Endothelial cell of umbilical vein (primary cell): ENCODE results near the gene NAGS. TPM values are rescaled to one million over a fixed set of nuclear protein-coding genes. Genes with fewer than 3 reads are reported as not detected.

Experiments
- BruUV-seq: library from RNA; stranded (reverse); fragments of 400-500 nt; replicated peaks from 2 replicates; lab custom pipeline; 2021; lab: Mats Ljungman, UMichigan
- CTCF ChIA-PET: fragments of 300-600, 350-600 bp; sonication (Branson Sonifier 250); formaldehyde crosslinking; loops from one replicate; lab custom pipeline; 2021; ENCODE audit warnings: antibody characterized with exemption, inconsistent platforms; lab: Charles Lee
- POLR2A ChIA-PET: fragments of 300-600, 350-600 bp; sonication (Branson Sonifier 250); formaldehyde crosslinking; loops from one replicate; lab custom pipeline; 2021; ENCODE audit warnings: antibody characterized with exemption, inconsistent platforms; lab: Charles Lee
- DNase-seq: peaks from one replicate; pipeline ENCODE4 v3.0.0-alpha.2; 2011; ENCODE audit warnings: low read depth, low spot score
- FAIRE-seq: peaks from 2 replicates; lab custom pipeline; 2011; peaks lifted over from hg19 to GRCh38; lab: Jason Lieb, UNC
- H2AFZ ChIP-seq: 2 replicates; pipeline ENCODE4 v1.6.0; 2012; ENCODE audit warnings: low read depth, low read length, control low read depth, inconsistent platforms
- H3K27ac ChIP-seq: 2 replicates; pipeline ENCODE4 v1.5.1; 2011; ENCODE audit warnings: low read depth, mild to moderate bottlenecking, control low read depth, low read length, moderate library complexity; ENCODE audit not compliant: insufficient read depth
- H3K27me3 ChIP-seq, 2 experiments: 2 replicates each; pipeline versions ENCODE4 v1.6.0 to v1.6.1; 2011; ENCODE audit warnings: low read length in 2 of 2, mixed read lengths in 1 of 2; ENCODE audit not compliant: control insufficient read depth in 2 of 2, insufficient read depth in 2 of 2
- H3K36me3 ChIP-seq, 2 experiments: 2 replicates in 1 of 2; 3 replicates in 1 of 2; pipeline ENCODE4 v1.5.1; 2011; ENCODE audit warnings: low read length in 2 of 2, mild to moderate bottlenecking in 1 of 2, moderate library complexity in 1 of 2; ENCODE audit not compliant: control insufficient read depth in 2 of 2, insufficient read depth in 2 of 2; ENCODE audit errors: extremely low read depth in 1 of 2
- H3K4me1 ChIP-seq: 3 replicates; pipeline ENCODE4 v1.5.1; 2011; ENCODE audit warnings: mild to moderate bottlenecking, low read length; ENCODE audit not compliant: control insufficient read depth, insufficient read depth; ENCODE audit errors: extremely low read depth
- H3K4me2 ChIP-seq: 2 replicates; pipeline ENCODE4 v1.6.1; 2011; ENCODE audit warnings: low read length, control low read depth, mixed read lengths; ENCODE audit not compliant: insufficient read depth
- H3K4me3 ChIP-seq, 3 experiments: fragments of 200-600 bp in 1 of 3; sonication (generic), shearing (Covaris generic) in 1 of 3; replicated peaks in 1 of 3; 2 replicates each; pipeline ENCODE4 v1.5.1; 2011 to 2016; ENCODE audit warnings: control low read depth in 3 of 3, low read length in 3 of 3, mild to moderate bottlenecking in 2 of 3, inconsistent platforms in 1 of 3, low read depth in 1 of 3, moderate library complexity in 1 of 3; ENCODE audit not compliant: insufficient read depth in 1 of 3
- H3K79me2 ChIP-seq: 2 replicates; pipeline ENCODE4 v1.6.0; 2012; ENCODE audit warnings: low read length, inconsistent platforms; ENCODE audit not compliant: control insufficient read depth, insufficient read depth
- H3K9ac ChIP-seq: replicated peaks from 2 replicates; pipeline ENCODE3; 2011; ENCODE audit warnings: low read length, control low read depth; ENCODE audit not compliant: insufficient read depth; ENCODE audit errors: extremely low read depth
- H3K9me1 ChIP-seq: replicated peaks from 3 replicates; pipeline ENCODE4 v1.6.0; 2011; ENCODE audit warnings: mild to moderate bottlenecking, low read length; ENCODE audit not compliant: control insufficient read depth, insufficient read depth; ENCODE audit errors: extremely low read depth
- H3K9me3 ChIP-seq: replicated peaks from 2 replicates; pipeline ENCODE4 v1.5.1; 2012; ENCODE audit warnings: low read length, inconsistent platforms; ENCODE audit not compliant: control insufficient read depth, insufficient read depth
- H4K20me1 ChIP-seq: replicated peaks from 2 replicates; pipeline ENCODE3; 2011; ENCODE audit warnings: mild to moderate bottlenecking, low read length; ENCODE audit not compliant: control insufficient read depth, insufficient read depth; ENCODE audit errors: extremely low read depth
- EZH2 ChIP-seq: IDR thresholded peaks from 2 replicates; pipeline ENCODE4 v1.6.1; 2012; ENCODE audit warnings: borderline replicate concordance, low read depth, mild to moderate bottlenecking, moderate library complexity, low read length, inconsistent platforms; ENCODE audit not compliant: severe bottlenecking
- FOS ChIP-seq: IDR thresholded peaks from 2 replicates; pipeline ENCODE4 v1.6.1; 2011; ENCODE audit warnings: mild to moderate bottlenecking, low read length, moderate library complexity, borderline replicate concordance; ENCODE audit not compliant: insufficient read depth
- GATA2 ChIP-seq: IDR thresholded peaks from 2 replicates; pipeline ENCODE4 v1.7.0; 2011; ENCODE audit warnings: low read depth, mild to moderate bottlenecking, moderate library complexity, mixed read lengths, low read length; ENCODE audit not compliant: insufficient read length, insufficient read depth
- JUN ChIP-seq: IDR thresholded peaks from 2 replicates; pipeline ENCODE4 v1.6.1; 2011; ENCODE audit warnings: borderline replicate concordance, low read depth; ENCODE audit not compliant: insufficient read length, insufficient read depth
- MYC ChIP-seq: IDR thresholded peaks from one replicate; pipeline ENCODE4 v1.6.1; 2011; ENCODE audit warnings: mild to moderate bottlenecking, low read depth, low read length
- POLR2A ChIP-seq: IDR thresholded peaks from 2 replicates; pipeline ENCODE4 v1.6.1; 2012; ENCODE audit warnings: low read depth, mild to moderate bottlenecking, control low read depth, low read length
- POLR2AphosphoS5 ChIP-seq: IDR thresholded peaks from 2 replicates; pipeline ENCODE4 v1.6.1; 2012; ENCODE audit warnings: low read depth, mild to moderate bottlenecking, control low read depth, low read length, moderate library complexity; ENCODE audit not compliant: insufficient read depth
- dilution Hi-C: fragments of 300-500 bp; cut with MboI; formaldehyde crosslinking; loops from one replicate; pipeline ENCODE4 v1.15.0; 2019; ENCODE audit warnings: low sequenced_read_pairs; ENCODE audit not compliant: extremely low pct_ligation_motif_present
- intact Hi-C: fragments of 100-400 bp; cut with micrococcal nuclease; formaldehyde crosslinking; loops from one replicate; pipeline ENCODE4 v1.10.0; 2022
- polyA plus RNA-seq, 4 experiments: library from polyadenylated mRNA; depleted of rRNA in 3 of 4; stranded (reverse) in 3 of 4; unstranded in 1 of 4; fragments of >200 nt; gene quantifications; 2 replicates each; pipeline versions ENCODE4 v1.2.1 to v1.2.3, GENCODE V29; 2011 to 2012; ENCODE audit warnings: missing spikeins in 1 of 4
- total RNA-seq: library from RNA; stranded (reverse); gene quantifications from 2 replicates; pipeline ENCODE4 v1.2.3, GENCODE V29; 2021
- TF ChIP-seq, protein P1 (sequence below): IDR thresholded peaks from 2 replicates; pipeline ENCODE4 v1.6.1; 2011; ENCODE audit not compliant: insufficient read depth, insufficient read length
- TF ChIP-seq, protein P2 (sequence below), 2 donors: IDR thresholded peaks; 1 replicate in 1 of 2; 2 replicates in 1 of 2; pipeline ENCODE4 v1.5.1; 2011; ENCODE audit warnings: low read length in 2 of 2, mild to moderate bottlenecking in 2 of 2, moderate library complexity in 2 of 2, control low read depth in 1 of 2, inconsistent platforms in 1 of 2, low read depth in 1 of 2; ENCODE audit not compliant: insufficient read depth in 1 of 2; ENCODE audit errors: extremely low read depth in 1 of 2

Gene NAGS
- total and polyA plus RNA-seq, 2 donors (not counting 3 experiments of a cell fraction or from before 2014, with no cell fraction given): 3.3 to 6.1 TPM

DNA sequence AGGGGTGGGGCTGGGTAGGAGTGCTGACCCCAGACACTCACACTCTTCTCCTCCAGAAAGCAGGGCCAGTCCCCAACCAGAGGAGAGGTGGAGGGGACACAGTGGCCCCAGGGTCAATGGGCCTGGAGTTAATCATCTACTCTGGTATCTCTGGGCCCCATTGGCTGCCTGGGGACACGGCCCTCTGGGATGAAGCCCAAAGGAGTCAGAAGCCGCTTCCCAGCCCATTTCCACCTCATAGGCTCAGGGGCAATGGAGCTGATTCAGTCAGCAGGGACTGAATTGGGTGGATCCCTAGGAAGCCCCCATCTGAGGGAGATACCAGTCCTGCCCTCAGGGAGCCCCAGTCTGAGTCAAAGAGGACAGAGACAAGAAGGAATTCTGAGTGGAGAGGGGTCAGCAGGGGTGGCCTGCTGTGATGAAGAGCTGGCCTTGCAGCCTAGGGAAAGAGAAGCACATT is 2.9 kb upstream of the NAGS start:
- intact Hi-C loops: loop anchor here (10.0 kb wide), 1 partner anchor 113 kb away; no protein-coding TSS in a partner anchor
- CTCF ChIA-PET: interaction anchor here (0.8 to 2.5 kb wide), 3 partner anchors 58 to 91 kb away, joined by 3 to 14 read pairs (median 4); partner anchors contain the start of gene PPY
- POLR2A ChIA-PET: no interaction called here

DNA sequence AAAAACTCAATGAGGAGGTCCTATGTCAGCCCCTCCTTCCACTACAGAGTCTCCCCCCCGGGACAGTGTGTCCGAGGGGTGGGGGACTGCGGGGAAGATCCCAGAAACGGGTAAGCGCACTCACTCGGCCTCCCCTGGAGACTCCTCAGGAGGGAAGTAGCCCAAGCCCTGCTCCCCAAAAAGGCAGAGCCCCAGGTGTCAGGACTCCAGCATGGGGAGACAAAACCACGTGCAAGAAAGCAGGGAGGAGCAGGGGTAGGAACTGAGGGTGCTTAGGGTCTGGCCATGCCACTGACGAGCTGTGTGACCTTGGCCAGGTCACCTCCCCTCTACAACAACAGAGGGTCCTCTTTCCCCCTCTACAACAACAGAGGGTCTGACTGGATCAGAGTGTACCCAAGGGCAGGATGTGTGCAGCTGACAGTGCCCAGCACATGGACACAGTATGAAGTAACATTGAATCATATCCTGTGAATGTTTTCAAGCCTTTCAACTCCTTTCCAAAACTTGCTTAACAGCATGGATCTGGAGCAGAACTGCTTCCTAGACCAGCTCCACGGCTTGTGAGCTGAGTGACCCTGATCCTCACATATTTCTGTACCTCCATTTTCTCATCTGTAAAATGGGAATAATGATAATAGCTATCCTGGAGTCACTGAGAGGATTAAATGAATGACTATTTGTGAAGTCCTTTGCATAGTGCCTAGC is 2.1 kb upstream of the NAGS start:
- peak overlapping the region; percentile 65 for H3K27ac ChIP-seq
- TSS peak; percentile 40 for BruUV-seq

More for the DNA sequence above, 2.9 kb upstream of the NAGS start:
- dilution Hi-C loops: no loop called here
- DNase-seq (no peak), FAIRE-seq (no peak)
- Histone ChIP-seq H3K36me3 (no peaks in the 10 kb centered on the region), H4K20me1 (no peaks in the 10 kb centered on the region), H3K27me3 (no peaks in the 10 kb centered on the region), H3K4me2 (no peak overlapping the region), H3K4me3 (no peak overlapping the region), H3K9me3 (no peaks in the 10 kb centered on the region), H3K79me2 (peaks cover 9% of the 10 kb centered on the region), H3K4me1 (peaks cover 29% of the 10 kb centered on the region), H2AFZ (no peak overlapping the region), H3K27ac (peak overlapping the region; percentile 65), H3K9ac (no peak overlapping the region), H3K9me1 (no peaks in the 10 kb centered on the region)
- no TSS peak for BruUV-seq
- TF ChIP-seq JUN (no peak), MYC (no peak), POLR2A (no peak), FOS (no peak), POLR2AphosphoS5 (no peak), EZH2 (no peak)
- TF ChIP-seq, protein P1, sequence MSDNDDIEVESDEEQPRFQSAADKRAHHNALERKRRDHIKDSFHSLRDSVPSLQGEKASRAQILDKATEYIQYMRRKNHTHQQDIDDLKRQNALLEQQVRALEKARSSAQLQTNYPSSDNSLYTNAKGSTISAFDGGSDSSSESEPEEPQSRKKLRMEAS: no peak

More for the DNA sequence above, 2.1 kb upstream of the NAGS start:
- peak overlapping the region; percentile 18 for H3K4me2 ChIP-seq
- TF ChIP-seq FOS: peak; percentile 90
- peak; percentile 59 for TF ChIP-seq GATA2
- no peak for TF ChIP-seq EZH2
- TF ChIP-seq, protein P2, sequence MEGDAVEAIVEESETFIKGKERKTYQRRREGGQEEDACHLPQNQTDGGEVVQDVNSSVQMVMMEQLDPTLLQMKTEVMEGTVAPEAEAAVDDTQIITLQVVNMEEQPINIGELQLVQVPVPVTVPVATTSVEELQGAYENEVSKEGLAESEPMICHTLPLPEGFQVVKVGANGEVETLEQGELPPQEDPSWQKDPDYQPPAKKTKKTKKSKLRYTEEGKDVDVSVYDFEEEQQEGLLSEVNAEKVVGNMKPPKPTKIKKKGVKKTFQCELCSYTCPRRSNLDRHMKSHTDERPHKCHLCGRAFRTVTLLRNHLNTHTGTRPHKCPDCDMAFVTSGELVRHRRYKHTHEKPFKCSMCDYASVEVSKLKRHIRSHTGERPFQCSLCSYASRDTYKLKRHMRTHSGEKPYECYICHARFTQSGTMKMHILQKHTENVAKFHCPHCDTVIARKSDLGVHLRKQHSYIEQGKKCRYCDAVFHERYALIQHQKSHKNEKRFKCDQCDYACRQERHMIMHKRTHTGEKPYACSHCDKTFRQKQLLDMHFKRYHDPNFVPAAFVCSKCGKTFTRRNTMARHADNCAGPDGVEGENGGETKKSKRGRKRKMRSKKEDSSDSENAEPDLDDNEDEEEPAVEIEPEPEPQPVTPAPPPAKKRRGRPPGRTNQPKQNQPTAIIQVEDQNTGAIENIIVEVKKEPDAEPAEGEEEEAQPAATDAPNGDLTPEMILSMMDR (IDR thresholded peaks at IDR 0.05; ENCODE audit: extremely low read depth in 1 of 2, insufficient read depth in 1 of 2, low read depth in 1 of 2, low read length in 2 of 2): no peak
- peak; percentile 97 for TF ChIP-seq MYC
- TF ChIP-seq POLR2A: peak; percentile 49
- peak; percentile 80 for TF ChIP-seq JUN
- TF ChIP-seq, protein P1: no peak
- peak; percentile 88 for TF ChIP-seq POLR2AphosphoS5
- H3K79me2 ChIP-seq: peaks cover 9% of the 10 kb centered on the region
- ChIA-PET CTCF (interaction anchor here (1.3 to 2.5 kb wide), 2 partner anchors 59 to 61 kb away, joined by 4 to 14 read pairs; partner anchors contain the start of gene PPY), POLR2A (no interaction called here)
- peaks cover 31% of the 10 kb centered on the region for H3K4me1 ChIP-seq
- H4K20me1 ChIP-seq: no peaks in the 10 kb centered on the region
- FAIRE-seq (peak; percentile 98), DNase-seq (peak; percentile 82)
- H3K9me3 ChIP-seq: no peaks in the 10 kb centered on the region
- no peaks in the 10 kb centered on the region for H3K27me3 ChIP-seq
- no peak overlapping the region for H3K9ac ChIP-seq
- intact Hi-C loops: loop anchor here (10.0 kb wide), 1 partner anchor 113 kb away; no protein-coding TSS in a partner anchor
- H2AFZ ChIP-seq: peak overlapping the region; percentile 2
- H3K9me1 ChIP-seq: no peaks in the 10 kb centered on the region
- dilution Hi-C loops: no loop called here
- no peaks in the 10 kb centered on the region for H3K36me3 ChIP-seq
- no peak overlapping the region for H3K4me3 ChIP-seq
